Endothelial cell of umbilical vein (primary cell): Measurements from ENCODE around the gene XYLT1.

Experiments
- EZH2 ChIP-seq: IDR thresholded peaks from 2 replicates; pipeline ENCODE4 v1.6.1; 2012; ENCODE audit warnings: borderline replicate concordance, low read depth, mild to moderate bottlenecking, moderate library complexity, low read length, inconsistent platforms; ENCODE audit not compliant: severe bottlenecking
- FOS ChIP-seq: IDR thresholded peaks from 2 replicates; pipeline ENCODE4 v1.6.1; 2011; ENCODE audit warnings: mild to moderate bottlenecking, low read length, moderate library complexity, borderline replicate concordance; ENCODE audit not compliant: insufficient read depth
- GATA2 ChIP-seq: IDR thresholded peaks from 2 replicates; pipeline ENCODE4 v1.7.0; 2011; ENCODE audit warnings: low read depth, mild to moderate bottlenecking, moderate library complexity, mixed read lengths, low read length; ENCODE audit not compliant: insufficient read length, insufficient read depth
- POLR2A ChIP-seq: IDR thresholded peaks from 2 replicates; pipeline ENCODE4 v1.6.1; 2012; ENCODE audit warnings: low read depth, mild to moderate bottlenecking, control low read depth, low read length
- POLR2AphosphoS5 ChIP-seq: IDR thresholded peaks from 2 replicates; pipeline ENCODE4 v1.6.1; 2012; ENCODE audit warnings: low read depth, mild to moderate bottlenecking, control low read depth, low read length, moderate library complexity; ENCODE audit not compliant: insufficient read depth
- TF ChIP-seq, protein P1 (sequence below): IDR thresholded peaks from 2 replicates; pipeline ENCODE4 v1.6.1; 2011; ENCODE audit not compliant: insufficient read depth, insufficient read length
- TF ChIP-seq, protein P2 (sequence below), 2 donors: IDR thresholded peaks; 1 replicate in 1 of 2; 2 replicates in 1 of 2; pipeline ENCODE4 v1.5.1; 2011; ENCODE audit warnings: low read length in 2 of 2, mild to moderate bottlenecking in 2 of 2, moderate library complexity in 2 of 2, control low read depth in 1 of 2, inconsistent platforms in 1 of 2, low read depth in 1 of 2; ENCODE audit not compliant: insufficient read depth in 1 of 2; ENCODE audit errors: extremely low read depth in 1 of 2

DNA sequence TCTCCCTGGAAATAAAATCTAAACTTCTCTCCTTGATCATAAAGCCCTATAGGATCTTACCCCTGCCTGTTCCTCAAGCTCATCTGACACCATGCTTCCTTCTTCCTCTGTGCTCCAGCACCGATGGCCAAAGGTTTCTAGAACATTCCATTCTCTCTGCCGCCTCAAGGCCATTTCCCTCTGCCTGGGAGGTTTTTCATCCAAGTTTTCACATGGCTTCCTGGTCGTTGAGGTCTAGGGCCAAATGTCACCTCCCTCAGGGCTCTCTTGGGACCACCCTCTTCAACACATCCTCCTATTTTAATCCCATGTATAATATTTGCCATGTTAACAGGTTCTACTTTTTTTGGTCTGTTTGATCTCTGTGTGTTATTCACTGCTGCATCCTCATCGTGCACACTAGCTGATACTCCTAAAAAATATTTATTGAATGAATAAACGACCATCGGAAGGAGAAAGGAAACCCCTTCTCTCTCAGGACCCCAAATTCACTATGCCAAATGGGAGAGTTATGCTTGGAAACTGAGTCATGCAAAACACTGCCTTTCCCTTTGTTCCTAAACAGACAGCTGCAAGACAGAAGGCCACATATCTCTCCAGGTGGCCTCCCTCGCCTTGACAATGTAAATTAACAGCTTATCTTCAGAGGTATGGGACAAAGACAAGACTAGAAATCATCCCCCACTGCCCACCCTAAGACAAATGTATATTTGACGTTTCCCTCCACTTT lies 78.5 kb downstream of the XYLT1 start:
- TF ChIP-seq, protein P1, sequence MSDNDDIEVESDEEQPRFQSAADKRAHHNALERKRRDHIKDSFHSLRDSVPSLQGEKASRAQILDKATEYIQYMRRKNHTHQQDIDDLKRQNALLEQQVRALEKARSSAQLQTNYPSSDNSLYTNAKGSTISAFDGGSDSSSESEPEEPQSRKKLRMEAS: no peak
- TF ChIP-seq GATA2 (no peak), POLR2A (no peak), POLR2AphosphoS5 (no peak), EZH2 (no peak), FOS (no peak)
- TF ChIP-seq, protein P2, sequence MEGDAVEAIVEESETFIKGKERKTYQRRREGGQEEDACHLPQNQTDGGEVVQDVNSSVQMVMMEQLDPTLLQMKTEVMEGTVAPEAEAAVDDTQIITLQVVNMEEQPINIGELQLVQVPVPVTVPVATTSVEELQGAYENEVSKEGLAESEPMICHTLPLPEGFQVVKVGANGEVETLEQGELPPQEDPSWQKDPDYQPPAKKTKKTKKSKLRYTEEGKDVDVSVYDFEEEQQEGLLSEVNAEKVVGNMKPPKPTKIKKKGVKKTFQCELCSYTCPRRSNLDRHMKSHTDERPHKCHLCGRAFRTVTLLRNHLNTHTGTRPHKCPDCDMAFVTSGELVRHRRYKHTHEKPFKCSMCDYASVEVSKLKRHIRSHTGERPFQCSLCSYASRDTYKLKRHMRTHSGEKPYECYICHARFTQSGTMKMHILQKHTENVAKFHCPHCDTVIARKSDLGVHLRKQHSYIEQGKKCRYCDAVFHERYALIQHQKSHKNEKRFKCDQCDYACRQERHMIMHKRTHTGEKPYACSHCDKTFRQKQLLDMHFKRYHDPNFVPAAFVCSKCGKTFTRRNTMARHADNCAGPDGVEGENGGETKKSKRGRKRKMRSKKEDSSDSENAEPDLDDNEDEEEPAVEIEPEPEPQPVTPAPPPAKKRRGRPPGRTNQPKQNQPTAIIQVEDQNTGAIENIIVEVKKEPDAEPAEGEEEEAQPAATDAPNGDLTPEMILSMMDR (IDR thresholded peaks at IDR 0.05; ENCODE audit: extremely low read depth in 1 of 2, insufficient read depth in 1 of 2, low read depth in 1 of 2, low read length in 2 of 2): no peak
